DMS153 (cell line): ENCODE results near the gene PWP2.
"Not testable (repeated sequence)": the region's sequence is repeated elsewhere in the genome, so short reads cannot be mapped to it uniquely, and the experiment has no call there.

Source experiments
- DNase-seq: peaks from one replicate; lab custom pipeline; 2025; lab: John Stamatoyannopoulos, UW

Gene PWP2

DNA sequence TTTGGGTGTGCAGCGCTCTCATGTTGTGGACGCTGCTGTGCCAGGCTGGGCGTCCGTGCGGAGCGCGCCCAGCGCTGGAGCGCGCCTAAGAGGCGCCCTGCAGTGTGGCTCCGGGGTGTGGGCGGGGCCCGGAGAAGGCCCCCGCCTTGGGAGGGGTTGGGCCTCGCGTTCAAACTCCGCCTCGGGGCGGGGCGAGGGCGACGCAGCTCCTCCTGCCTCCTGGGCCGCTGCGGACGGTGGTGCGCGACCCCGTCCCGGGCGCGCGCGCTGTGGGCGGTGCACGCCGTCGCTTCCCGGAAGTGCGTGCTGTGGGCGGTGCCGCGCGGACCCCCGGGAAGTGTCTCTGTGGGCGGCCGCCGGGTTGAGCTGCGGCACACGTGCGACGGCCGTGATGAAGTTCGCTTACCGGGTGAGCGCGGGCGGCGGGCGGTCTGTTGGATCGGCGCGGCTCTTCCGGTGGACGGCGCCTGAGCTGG lies at the start of gene PWP2:
Gene PWP2 (plus strand): TSS at position 374 of the 476 bp plus-strand sequence. CDS start 18 bp downstream, at position 392.
- not testable (repeated sequence) for DNase-seq

DNA sequence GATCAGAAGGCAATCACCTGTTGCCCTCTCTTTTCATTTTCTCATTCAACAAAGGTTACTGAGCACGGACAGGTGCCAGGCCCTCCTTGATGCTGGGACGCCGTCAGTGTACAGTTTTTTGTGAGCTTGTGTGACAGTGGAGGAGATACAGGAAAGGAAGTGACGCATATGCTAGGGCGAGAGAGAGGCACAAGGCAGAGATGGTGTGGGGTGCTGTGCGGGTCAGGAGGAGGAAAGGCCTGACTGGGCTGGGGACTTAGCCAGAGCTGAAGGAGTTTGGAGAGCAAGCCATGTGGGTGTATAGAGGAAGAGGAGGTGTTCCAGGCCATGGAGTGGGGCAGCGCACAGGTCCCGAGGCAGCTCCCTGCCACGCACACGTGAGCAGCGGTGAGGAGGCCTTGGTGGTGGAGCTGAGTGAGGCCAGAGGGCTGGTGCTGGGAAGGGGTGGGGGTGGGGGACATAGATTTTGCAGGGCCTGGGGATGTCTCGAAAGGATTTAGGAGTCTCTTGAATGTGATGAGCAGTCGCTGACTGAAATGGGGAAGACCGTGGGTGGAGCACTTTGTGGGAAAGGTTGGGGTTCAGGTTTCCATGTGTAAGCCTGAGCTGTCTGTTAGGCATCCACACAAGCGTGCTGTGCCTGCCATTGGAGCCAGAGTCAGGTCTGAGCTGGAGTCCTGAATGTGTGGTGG lies 49.1 kb upstream of the PWP2 start:
- no peak for DNase-seq

DNA sequence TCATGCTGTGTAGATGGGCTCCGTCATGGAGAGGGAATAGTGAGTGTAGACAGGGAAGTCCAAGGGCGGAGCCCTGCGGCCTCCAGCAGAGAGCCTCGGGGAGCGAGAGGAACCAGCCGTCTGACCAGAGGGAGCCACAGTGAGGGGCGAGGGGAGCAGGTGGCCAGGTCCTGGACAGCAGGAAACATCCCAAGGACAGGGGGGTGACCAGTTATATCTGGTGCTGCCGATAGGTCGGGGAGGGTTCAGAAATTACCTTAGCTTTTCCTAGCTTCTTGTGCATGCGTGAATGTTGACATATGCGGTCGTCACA lies 48.6 kb upstream of the PWP2 start:
- no peak for DNase-seq

DNA sequence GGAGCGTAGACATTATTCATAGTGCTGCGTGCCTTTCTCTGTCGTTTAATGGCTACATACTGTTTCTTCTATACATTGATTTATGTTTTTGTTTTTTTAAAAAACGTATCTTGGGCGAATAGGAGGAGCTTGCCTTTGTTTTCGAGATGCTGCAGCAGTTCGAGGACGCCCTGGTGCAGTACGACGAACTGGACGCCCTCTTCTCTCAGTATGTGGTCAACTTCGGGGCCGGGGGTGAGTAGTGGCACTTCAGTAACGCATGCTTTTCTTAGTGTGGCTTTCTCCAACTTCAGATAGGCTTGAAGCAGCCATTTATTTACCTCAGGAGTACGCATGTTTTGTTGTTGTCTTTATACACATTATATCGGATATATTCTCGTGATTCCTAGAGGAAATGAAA lies 48.2 kb upstream of the PWP2 start:
- DNase-seq: no peak

DNA sequence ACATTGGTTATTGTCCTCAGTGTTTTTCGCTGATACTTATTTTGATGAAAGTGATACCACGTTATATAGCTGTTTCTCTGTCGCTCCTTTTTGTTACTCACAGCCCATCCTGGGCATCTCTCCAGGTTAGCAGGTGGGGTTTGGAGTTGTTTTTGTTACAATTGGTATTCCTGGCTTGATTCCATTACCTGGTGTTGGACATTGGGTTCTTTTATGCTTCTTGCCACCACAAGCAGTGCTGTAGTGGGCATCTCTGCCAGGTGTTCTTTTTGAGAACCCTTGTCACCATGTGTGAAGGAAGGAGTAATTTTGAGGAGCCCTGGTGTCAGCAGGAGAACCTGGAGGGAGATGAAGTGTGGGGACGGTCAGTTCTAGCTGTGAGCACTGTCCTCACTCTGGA lies 47.5 kb upstream of the PWP2 start:
- no peak for DNase-seq

DNA sequence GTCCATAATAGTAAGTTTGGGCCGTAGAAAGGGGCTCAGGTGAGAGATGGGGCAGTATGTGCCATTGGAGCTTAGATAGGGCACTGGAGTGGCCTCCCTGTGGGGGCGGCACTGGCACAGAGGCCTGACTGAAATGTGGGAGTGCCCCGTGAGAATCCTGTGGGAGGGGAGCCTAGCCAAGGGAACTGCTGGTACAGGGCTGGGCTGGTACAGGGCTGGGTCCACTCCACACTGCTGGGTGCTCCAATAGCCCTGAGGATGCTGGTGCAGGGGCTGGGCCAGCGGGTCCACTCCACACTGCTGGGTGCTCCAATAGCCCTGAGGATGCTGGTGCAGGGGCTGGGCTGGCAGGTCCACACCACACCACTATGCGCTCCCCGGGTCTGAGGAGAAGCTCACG lies 44.8 kb upstream of the PWP2 start:
- no peak for DNase-seq

DNA sequence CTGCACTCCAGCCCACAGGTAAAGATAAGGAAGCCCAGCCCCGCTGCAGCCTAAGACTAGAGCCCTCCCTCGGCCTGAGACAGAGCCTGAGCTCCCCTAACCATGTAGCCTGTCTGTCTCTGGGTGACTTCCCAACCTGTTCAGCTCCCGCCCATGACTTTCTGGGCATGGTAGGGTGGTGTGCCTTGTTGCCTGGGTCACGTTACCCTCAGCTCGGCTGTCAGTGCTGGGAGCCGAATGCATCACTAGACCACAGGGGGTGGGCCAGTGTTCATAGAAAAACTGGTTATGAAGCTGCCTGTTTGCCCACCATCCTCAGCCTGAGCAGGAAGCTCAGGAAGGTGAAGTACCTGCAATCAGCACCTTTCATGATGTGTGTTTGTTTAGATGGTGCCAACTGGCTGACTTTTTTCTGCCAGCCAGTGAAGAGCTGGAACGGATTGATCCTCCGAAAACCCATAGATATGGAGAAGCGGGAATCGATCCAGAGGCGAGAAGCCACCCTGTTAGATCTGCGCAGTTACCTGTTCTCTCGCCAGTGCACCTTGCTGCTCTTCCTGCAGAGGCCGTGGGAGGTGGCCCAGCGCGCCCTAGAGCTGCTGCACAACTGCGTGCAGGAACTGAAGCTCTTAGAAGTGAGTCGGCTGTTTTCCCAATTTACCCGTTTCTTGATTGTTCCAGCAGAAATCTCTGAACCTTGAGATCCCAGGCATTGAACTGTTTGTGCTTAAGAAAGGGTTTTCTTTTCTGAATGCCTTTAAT lies 43.9 kb upstream of the PWP2 start:
- DNase-seq: no peak

DNA sequence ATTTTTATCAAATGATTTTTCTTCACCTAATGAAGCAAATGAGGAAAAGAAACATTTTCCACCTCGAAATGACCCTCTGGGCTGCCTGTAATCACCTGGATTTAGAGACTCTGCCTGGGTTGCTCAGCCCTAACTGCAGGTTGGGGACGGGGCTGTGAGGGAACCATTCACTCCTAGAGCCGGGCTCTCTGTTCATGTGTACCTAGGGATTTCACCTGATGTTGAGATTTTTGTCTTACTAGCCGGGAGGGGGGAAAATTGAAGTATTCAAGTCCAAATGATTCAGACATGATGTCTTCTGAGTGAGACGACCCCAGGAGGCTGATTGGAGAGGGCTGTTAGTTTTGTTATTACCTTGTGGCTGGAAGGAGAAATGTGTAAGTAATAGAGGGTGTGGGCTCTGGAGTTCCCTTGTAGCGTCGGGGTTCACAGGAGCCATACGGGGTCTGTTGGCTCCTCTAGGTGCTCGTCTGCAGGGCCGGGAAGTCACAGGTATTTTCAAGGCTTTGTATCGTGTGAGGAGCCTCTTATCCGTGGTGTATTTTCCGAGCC lies 42.3 kb upstream of the PWP2 start:
- DNase-seq: no peak

DNA sequence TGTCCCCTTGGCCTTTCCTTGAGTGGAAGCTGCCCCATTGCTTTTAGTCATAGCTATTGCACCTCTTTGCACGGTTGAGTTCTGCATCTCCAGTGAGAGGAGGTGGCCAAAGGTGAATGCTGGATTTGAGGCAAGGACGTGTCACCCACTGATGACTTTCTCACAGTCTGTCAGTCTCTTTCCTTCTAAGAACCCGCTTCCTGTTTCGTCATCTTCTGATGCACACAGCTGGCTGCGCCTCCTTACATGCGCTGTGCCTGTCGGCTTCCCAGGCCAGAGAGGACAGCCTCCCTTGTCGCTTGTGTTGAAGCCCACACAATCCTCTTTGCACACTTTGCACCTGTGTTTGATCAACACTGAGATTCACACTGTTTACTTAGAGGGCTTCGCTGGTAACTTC lies 41.8 kb upstream of the PWP2 start:
- DNase-seq: no peak

DNA sequence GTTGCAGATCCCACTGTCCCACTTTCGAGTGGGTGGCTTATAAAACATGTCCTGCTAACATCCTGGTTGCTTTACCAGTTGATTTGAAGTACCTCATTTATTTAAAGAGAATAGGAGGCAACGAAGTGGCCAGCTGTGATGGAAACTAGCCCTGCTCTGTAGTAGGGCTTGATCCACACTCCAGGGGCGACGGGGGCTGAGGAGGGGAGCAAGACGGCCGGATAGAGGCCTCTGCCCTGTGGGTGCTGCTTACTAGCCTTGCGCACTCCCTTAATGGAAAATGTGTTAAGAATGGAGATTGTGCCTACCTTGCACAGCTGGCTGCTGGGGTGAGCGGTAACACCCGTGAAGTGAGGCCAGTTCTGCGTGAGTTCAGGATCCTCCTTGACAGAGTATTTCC lies 41.1 kb upstream of the PWP2 start:
- no peak for DNase-seq

DNA sequence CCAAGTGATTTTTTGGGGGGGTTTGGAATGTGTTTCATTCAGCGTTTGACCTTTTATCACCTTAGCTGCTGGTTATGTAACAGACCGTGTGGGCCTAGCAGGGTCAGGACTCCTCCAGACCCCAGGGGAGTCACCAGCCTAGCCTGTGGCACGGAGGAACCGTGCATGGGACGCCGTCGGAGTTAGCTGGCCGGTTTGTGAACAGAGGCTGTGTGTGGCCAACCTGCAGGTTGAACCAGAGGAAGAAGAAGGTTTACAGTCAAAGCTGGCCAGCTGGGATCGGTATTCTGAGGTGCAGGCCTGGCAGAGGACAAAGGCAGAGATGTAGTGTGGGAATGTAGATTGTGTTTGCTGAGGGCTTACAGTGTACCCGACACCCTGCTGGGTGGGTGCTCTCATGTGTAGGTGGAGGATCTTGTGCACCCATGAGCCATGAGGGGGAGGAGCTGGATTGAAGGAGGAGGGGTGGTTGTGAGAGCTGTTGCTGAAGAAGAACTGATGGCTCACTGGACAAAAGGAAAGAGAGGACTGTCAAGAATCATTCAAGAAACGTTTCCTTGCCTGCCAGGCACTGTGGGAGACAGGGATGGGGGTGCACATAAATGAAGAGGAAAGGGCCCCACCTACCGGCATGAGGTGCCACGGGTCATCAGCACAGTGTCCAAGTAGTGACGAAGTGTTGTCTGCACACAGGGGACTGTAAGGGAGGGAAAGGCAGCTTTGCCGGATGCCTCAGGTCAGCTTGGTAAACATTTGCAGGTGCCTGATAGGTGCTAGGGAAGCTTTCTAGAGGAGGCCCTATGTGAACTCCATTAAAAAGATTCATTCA lies 40.0 kb upstream of the PWP2 start:
- DNase-seq: no peak

DNA sequence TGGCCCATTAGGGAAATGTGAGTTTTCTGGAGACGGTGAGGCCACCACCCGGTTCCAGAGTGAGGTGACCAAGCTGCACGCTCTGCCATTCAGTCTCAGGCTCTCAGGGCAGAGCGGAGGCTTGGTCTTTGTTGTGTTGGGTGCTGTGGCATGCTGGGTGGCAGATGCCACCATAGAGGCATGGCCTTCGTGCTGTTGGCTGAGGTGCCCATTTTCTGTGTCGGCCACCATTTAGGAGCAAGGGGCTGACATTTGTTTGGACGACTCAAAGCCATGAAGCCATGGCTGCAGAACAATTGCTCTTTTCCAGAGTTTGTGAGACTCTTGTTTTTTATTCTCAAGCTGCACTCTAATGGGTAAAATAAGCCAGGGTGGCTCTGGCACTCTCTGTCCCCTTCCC lies 36.8 kb upstream of the PWP2 start:
- DNase-seq: no peak

DNA sequence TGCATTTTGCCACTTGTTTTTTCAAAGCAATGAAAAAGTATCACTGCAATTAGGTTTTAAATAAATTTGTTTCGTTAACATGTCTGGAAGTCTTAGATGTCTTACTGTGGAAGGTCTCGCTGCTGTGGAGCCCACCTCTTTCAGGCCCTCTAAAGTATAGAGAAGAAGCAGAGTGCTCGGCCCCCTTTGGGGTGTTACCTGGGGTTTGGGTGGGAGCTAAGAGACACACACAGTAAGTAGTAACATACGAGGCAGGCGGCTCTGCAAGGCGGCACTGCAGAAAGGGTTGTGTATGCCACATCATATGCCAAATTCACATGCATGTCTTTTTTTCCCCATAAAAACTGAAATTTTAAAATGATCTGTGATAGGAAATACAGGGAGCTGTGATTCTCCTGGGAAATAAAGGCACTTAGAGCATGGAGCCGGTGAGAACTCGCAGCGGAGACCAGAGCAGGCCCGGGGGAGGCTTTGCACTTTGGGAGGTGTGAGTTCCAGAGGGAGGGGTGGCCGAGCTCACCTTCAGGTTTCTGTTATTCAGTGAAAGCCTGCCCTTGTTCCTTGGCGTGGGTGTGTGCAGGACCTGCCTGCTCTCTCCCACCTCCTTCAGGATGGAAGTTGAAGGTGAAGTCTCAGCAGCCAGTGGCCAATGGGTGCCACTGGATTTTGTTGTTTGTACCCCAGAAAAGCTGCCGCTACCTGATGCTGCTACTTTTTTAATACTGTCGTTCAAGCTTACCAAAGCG lies 35.7 kb upstream of the PWP2 start:
- DNase-seq: no peak

DNA sequence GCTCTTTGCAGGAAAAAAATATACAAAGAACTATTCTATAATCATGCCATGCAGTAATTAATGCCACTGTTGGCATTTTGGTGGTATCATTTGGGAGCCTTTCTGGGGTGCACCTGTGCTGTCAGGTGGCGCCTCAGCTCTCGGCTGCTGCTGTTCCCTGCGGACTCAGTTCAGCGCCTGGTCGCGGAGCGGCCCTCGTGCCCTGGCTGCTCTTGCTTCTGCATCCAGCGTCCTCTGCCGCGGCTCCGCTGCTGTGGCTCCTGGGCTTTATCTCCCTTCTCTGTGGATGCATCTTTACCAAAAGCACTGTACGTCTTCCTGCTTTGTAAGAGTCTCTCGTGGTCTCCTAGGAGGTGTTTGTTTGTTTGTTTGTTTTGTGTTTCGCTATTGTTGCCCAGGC lies 35.1 kb upstream of the PWP2 start:
- no peak for DNase-seq

DNA sequence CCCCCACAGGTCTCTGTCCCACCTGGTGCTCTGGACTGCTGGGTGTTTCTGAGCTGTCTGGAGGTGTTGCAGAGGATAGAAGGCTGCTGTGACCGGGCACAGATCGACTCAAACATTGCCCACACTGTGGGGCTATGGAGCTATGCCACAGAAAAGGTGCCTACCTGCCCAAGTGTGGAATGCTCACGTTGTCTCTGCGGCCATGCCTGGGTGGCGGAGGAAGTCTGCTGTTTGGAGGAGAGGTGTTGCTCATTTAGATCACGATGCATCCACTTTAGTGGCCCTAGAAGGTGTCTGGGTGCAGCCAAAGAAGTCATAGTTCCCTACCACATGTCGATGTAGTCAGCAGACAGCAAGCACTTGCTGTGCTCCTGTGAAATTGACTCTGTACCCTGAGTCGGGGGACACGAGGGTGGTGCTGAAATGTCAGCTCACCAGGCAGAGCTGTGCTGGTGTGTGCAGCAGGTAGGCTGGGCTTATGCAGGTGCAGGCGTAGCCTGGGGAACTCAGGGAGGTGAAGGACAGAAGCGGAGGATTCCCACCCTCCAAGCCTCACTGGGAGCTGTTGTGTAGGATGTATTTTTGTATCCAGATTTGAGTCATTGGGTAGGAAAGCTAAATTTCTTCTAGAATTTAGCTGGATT lies 32.8 kb upstream of the PWP2 start:
- no peak for DNase-seq

DNA sequence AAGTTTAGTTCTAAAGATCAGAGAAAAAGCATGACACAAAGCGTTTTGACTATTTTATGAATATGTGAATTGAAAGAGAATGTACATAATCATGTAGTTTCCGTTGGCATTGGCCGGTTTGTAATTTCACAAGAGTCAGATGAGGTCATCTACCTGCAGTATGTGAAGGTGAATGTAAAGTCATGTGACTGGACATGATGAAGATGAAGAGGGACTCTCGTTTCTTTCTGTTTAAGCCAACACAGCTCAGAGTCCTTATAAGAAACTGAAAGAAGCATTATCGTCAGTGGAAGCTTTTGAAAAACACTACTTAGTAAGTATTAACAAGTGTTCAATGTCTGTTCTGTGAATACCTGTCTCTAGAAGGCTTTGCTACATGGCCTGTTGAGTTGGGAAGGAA lies 30.9 kb upstream of the PWP2 start:
- DNase-seq: no peak

DNA sequence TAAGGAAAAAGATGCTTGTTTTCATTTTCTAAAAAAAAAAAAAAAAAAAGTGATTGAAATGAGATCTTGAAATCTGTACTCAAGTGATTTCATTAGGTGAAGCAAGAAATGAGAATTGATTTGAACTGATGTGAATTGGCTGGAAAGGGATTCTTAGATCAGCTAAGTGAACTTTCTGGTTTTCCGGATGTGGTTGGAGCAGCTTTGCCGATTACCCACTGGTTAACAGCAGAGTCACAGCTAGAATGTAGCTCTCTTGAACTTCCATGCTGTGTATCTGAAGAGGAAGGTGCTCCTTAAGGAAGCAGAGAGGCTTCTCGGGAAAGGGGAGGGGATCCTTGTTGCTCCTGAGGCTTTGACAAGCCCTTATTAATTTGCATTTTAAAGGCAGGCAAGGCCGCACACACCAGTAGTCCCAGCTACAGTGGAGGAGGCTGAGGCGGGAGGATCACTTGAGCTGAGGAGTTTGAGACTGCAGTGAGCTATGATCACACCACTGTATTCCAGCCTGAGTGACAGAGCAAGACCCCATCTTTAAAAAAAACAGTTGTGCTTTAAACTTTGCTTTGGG lies 28.7 kb upstream of the PWP2 start:
- no peak for DNase-seq

DNA sequence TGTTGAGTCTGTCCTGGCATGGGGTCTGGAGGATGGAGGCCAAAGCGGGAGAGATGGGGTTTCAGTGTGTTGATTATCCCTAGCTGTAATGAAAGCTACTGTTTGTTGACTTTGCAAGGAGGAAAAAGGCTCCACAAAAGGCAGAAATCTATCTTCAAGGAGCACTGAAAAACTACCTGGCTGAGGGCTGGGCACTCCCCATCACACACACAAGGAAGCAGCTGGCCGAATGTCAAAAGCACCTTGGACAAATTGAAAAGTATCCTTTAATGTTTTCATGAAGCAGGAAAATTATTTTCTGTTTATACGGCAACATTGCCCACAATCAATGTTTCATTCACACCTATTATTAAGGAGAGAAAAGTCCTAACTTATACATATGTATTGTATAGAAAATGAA lies 27.8 kb upstream of the PWP2 start:
- no peak for DNase-seq

DNA sequence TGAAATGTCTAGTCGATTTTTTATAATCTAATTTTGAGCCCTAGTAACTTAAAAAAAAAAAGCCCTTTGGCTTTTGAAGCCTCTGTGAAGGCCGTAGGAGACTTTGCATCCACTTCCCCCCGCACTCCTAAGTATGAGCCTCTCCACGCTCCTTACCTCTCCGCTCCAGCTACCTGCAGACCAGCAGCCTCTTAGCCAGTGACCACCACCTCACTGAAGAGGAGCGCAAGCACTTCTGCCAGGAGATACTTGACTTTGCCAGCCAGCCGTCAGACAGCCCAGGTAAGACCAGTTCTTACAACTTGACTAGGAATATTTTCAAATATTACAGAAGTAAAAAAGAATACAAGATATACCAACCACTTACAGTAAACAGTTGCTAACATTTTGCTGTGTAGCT lies 27.4 kb upstream of the PWP2 start:
- DNase-seq: no peak

DNA sequence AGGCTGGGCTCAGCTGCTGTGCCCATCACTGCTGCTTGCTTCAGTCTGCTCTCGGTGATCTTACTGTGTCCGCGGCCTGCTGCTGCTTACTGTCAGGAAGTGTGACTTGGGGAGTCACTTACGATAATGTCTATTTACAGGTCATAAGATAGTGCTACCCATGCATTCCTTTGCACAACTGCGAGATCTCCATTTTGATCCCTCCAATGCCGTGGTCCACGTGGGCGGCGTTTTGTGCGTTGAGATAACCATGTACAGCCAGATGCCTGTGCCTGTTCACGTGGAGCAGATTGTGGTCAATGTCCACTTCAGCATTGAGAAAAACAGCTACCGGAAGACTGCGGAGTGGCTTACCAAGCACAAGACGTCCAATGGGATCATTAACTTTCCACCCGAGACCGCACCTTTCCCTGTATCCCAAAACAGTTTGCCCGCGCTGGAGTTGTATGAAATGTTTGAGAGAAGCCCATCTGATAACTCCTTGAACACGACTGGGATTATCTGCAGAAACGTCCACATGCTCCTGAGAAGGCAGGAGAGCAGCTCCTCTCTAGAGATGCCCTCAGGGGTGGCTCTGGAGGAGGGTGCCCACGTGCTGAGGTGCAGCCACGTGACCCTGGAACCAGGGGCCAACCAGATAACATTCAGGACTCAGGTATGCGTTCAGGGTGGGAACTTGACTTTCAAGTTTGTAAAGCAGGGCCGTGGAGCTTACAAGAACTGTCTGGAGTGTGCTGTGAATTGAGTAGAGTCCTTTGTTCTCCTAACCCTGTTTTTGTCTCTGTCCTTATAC lies 24.4 kb upstream of the PWP2 start:
- no peak for DNase-seq
